ENCODE data around the gene EIF2S1.

- no peak for TF ChIP-seq EZH2 (IDR thresholded peaks at IDR 0.05)
- no peak for TF ChIP-seq POLR2AphosphoS5 (IDR thresholded peaks at IDR 0.05; ENCODE audit: borderline replicate concordance, low read depth, low read length)
Measured at GRCh38 chr14:67428501-67429031, 68.4 kb downstream of the EIF2S1 start.

Data from SK-N-MC (cell line).